HG02973 (cell line): ENCODE data around the gene C3orf18.

Experiments used
- ATAC-seq: cut with Tn5 transposase; IDR thresholded peaks from one replicate; pipeline ENCODE4 v1.9.1; 2021; ENCODE audit warnings: moderate library complexity; ENCODE audit not compliant: unreplicated experiment

Gene C3orf18

DNA sequence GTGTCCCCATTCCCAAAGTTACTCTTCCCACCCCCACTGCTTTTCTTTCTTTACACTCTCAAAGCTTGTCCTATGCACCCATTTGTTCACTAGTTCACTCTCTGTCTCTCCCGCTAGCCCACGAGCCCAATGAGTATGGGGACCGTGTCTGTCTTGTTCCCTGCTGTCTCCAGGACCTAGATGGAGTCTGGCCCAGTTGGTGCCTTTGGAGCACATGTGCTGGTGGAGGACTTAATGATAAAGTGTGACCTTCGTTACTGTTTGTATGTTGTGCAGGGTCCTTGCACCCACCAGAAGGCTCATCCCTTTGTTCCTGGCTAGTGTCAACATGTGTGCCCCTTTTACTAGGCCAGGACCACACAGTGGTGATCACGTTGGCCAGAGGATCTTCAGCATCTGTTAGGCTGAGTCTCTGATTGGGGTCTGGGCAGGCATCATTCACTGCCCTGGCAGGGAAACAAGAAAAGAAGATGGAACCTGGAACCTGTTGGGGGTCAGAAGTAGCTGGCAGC, 36.6 kb upstream of the C3orf18 start:
- no peak for ATAC-seq

GRCh38 chr3:50603261-50604109, 35.9 kb upstream of the C3orf18 start:
- no peak for ATAC-seq

DNA sequence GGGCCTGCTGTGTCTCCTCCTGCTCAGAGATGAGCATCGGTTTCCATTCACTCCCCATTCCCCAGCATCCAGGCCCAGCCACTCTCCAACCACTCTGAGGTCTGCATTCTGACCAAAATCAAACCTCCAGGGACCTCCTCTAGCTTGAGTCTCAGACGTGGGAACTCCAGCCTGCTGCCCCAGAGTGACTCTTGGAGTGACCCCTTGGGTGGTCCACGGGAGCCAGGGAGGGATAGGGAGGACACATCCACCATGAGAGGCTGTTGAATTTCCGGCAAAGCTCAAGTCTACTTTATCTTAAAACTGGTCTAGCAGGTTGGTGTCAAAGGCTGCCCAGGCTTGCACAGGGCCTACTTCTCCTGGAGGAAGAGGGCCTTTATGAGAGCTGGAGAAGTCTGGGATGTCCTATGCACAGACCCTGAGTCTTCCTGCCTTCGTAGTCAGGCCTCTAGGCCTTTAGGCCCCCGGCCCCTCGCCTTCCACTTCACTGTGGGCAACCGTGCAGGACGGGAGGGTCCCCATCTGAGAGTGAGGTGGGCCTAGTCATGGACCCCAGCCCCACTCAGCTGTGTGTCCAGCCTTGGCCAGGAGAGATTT, 35.1 kb upstream of the C3orf18 start:
- ATAC-seq: no peak

DNA sequence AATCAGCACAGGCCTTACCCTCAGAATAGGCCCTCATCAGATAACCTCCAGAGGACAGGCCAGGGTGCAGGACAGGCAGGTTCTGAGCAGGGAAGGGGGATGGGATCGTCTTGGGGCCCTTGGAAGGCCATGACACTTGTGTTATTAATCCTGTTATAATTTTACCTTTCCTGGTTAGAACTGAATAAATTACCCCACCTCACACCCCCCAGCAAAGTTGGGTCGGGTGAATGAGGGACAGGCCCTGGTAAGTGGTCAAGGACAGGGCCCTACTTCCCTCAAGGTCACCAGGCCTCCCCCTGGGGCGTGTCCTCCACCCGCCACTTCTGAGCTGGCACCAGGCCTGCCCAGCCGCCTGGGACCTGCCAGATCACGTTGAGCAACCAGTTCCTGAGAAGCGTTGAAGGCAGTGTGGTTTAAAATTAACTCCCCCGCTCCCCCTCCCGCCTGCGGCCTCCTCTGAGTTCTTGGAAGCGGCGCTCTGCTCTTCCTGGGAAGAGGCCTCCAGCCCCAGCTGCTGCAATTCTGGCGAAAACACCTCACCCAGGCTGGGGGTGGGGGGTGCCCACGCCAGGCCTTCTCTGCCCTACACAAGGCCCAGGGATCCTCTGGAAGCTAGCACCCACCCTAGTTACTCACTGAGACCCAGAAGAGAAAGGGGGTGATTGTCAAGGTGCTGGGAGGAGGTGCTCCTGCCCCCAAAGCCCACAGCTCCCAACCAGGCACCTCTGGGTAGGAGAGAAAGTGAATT, 33.5 kb upstream of the C3orf18 start:
- ATAC-seq: no peak

GRCh38 chr3:50600141-50600753, 32.7 kb upstream of the C3orf18 start:
- ATAC-seq: no peak

- no peak for ATAC-seq
These were observed 32.2 kb upstream of the C3orf18 start for GRCh38 chr3:50599716-50600118.

GRCh38 chr3:50599115-50599715, 31.7 kb upstream of the C3orf18 start:
- no peak for ATAC-seq

DNA sequence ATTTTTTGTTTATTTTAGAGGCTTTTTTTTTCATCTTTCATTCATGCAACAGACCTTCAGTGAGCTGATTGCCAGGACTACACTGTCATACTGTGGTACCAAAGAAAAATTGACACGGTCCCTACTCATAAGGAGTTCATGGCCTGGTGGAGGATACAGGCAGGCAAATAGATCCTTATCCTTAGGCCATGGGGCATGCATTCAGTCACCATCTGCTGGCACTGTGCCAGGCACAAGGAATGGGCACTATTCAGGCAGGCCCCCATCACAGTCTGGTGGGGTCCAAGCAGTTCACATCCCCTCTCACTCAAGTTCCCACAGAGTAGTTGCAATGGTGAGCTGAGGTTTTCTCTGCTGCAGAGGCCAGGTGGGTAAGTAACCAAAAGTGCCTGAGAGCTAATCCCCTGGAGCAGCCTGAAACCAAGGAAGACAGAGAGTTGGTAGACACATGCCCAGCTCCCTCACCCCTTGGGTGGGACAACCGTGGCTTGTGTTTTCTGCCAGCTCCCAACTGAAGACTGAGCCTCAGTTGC, 26.8 kb upstream of the C3orf18 start:
- no peak for ATAC-seq

- no peak for ATAC-seq
These were observed 25.0 kb upstream of the C3orf18 start for GRCh38 chr3:50592568-50592967.

DNA sequence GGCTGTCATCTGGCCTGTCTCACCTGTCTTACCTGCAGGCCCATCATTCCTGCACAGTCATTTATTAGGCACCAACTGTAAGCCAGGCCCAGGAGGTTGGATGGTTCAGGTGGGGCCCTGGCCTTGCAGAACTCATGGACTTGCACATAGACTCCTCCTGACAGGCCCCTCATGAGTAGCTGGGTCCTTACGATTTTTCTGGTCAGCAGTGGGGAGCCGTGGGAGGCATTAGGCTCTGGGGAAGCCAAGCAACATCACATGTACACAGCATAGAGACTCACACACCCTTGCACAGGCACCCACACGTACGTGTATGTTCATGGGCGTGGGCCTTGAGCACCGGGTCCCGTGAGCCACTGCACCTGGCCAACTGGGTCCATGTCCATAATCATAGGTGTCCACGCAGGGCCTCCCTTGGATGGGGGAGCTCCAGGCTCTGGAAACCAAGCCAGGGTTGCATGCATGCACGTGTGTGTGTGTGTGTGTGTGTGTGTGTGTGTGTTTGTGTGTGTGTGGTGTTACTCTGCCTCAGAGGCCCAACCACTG, 23.7 kb upstream of the C3orf18 start:
- no peak for ATAC-seq

GRCh38 chr3:50588759-50589433, 21.3 kb upstream of the C3orf18 start:
- no peak for ATAC-seq

- no peak for ATAC-seq
These were observed 20.5 kb upstream of the C3orf18 start for GRCh38 chr3:50587806-50588758.

GRCh38 chr3:50587373-50587772, 19.8 kb upstream of the C3orf18 start:
- no peak for ATAC-seq

DNA sequence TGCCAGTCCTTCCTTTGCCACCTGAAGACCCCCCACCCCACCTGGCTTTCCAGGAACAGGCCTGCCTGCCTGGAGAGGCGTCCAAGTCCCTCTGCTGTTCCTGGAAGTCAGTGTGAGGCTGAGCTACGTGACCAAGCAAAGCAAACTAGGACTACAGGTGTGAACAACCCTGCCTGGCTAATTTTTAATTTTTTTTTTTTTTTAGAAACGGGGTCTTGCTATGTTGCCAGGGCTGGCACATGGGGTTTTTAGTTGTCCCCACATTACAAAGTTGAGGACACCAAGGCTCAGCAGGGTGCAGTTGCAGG, 19.2 kb upstream of the C3orf18 start:
- ATAC-seq: no peak

GRCh38 chr3:50585919-50586762, 18.6 kb upstream of the C3orf18 start:
- ATAC-seq: no peak

- ATAC-seq: no peak
These were observed 16.8 kb upstream of the C3orf18 start for GRCh38 chr3:50584391-50584790.

- no peak for ATAC-seq
These were observed 16.4 kb upstream of the C3orf18 start for GRCh38 chr3:50583897-50584296.

- ATAC-seq: no peak
These were observed 14.5 kb upstream of the C3orf18 start for GRCh38 chr3:50582083-50582482.
